Measurements from ENCODE around the gene EML6.

EML6 gene

DNA sequence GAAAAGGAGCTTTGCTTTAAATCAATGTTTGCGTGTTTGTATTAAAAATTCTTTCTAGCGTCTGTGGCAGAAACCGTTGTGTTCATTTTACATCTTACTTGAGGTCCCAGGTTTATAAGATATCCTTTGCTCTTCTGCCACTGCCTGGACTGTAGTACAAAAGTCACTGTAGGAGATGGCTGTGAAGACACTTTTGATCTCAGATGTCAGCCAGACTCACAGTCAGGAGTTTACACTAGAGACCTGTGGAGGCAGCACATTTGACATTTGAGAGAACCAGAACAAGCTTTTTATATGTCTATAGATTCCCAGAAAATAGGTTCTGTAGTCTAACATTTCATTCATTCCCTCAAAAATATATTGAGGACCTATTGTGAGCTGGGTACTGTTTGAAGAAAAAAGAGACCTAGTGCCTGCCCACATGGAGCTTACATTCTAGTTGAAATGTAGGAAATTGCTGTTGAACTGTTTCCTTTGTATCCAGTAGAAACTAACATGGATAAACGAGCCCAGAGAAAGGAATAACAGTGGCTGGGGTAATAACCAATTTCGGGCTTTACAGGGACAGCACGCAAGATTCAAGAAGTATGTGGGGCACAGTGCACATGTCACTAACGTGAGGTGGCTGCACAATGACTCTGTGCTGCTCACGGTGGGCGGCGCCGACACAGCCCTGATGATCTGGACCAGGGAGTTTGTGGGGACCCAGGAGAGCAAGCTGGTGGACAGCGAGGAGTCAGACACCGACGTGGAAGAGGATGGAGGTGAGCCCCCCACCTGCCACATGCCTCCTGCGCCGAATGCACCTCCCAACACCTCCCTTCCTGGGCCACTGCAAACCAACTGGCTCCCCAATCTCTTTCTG, 204.5 kb downstream of the EML6 start:
- H3K27ac ChIP-seq (ENCODE audit: low read length) = no peak overlapping the region
- H3K9ac ChIP-seq (ENCODE audit: low read length) = no peak overlapping the region
- H3K9me3 ChIP-seq (ENCODE audit: control insufficient read depth, low read depth, low read length) = no peaks in the 10 kb centered on the region
- H3K27me3 ChIP-seq (ENCODE audit: control insufficient read depth, insufficient read depth, low read length) = no peaks in the 10 kb centered on the region
- no peaks in the 10 kb centered on the region for H3K4me1 ChIP-seq (ENCODE audit: control insufficient read depth, low read depth, low read length)
- no peak overlapping the region for H3K4me3 ChIP-seq (ENCODE audit: low read length)
- H3K36me3 ChIP-seq (ENCODE audit: control insufficient read depth, low read depth, low read length) = no peaks in the 10 kb centered on the region

DNA sequence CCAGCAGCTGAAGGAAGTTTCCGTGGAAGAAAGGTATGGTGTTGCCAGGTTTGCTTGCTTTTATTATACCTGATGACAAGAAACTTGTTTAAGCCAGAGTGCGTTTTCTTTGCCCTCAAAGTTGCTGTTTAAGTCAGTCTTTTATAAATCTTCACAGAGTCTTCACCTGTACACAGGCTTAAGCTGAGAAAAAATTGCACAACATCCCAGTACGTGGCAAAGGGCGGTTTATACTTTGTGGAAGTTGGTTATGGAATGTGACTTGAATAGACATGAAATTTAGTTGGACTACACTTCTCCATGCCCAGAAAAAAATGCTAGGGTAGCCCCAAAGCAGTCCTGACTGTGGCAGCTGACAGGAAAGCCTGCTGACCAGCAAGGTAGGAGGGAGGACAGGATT, 205.3 kb downstream of the EML6 start:
- Histone ChIP-seq H3K27ac (ENCODE audit: low read length) (no peak overlapping the region), H3K4me3 (ENCODE audit: low read length) (no peak overlapping the region), H3K27me3 (ENCODE audit: control insufficient read depth, insufficient read depth, low read length) (no peaks in the 10 kb centered on the region), H3K4me1 (ENCODE audit: control insufficient read depth, low read depth, low read length) (no peaks in the 10 kb centered on the region), H3K9me3 (ENCODE audit: control insufficient read depth, low read depth, low read length) (no peaks in the 10 kb centered on the region), H3K9ac (ENCODE audit: low read length) (no peak overlapping the region), H3K36me3 (ENCODE audit: control insufficient read depth, low read depth, low read length) (no peaks in the 10 kb centered on the region)

DNA sequence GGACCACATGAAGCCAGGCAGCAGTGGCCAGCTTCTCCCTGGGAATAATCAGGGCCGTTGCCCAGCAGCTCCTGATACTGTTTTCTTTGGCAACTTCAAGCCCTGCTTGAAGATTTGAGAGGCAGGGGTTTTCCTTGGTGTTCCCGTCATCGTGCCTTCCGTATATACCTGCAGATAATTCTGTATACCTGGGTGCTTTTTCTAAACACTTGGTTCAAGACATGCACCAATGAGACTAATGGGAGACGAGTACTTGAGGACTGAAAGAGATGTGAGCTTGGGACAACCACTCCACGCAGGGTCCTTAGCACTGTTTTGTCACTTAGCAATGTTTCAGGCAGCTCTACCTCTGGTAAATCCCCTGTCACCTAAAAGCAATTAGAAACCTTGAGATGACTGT, 208.0 kb downstream of the EML6 start:
- no peak overlapping the region for H3K27ac ChIP-seq (ENCODE audit: low read length)
- H3K4me3 ChIP-seq (ENCODE audit: low read length) = no peak overlapping the region
- no peaks in the 10 kb centered on the region for H3K27me3 ChIP-seq (ENCODE audit: control insufficient read depth, insufficient read depth, low read length)
- no peaks in the 10 kb centered on the region for H3K4me1 ChIP-seq (ENCODE audit: control insufficient read depth, low read depth, low read length)
- no peaks in the 10 kb centered on the region for H3K36me3 ChIP-seq (ENCODE audit: control insufficient read depth, low read depth, low read length)
- H3K9me3 ChIP-seq (ENCODE audit: control insufficient read depth, low read depth, low read length) = no peaks in the 10 kb centered on the region
- no peak overlapping the region for H3K9ac ChIP-seq (ENCODE audit: low read length)

DNA sequence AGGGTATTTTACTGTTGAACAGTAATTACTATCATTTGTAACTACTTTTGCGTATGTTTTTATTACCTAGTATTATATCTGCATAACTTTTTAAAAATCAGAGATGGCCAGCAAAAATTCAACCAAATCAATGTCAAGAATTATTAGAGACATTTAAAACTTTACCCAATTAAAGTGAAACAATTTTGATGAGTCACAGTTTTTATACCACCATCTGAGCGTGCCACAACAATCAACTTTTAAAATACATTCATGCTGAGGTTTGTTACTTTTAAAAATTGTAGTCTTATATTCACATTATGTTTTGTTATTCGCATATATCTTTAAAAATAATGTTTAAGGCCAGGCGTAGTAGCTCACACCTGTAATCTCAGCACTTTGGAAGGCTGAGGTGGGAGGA, 211.9 kb downstream of the EML6 start:
- H3K27ac ChIP-seq (ENCODE audit: low read length) = no peak overlapping the region
- no peaks in the 10 kb centered on the region for H3K27me3 ChIP-seq (ENCODE audit: control insufficient read depth, insufficient read depth, low read length)
- no peaks in the 10 kb centered on the region for H3K9me3 ChIP-seq (ENCODE audit: control insufficient read depth, low read depth, low read length)
- H3K4me1 ChIP-seq (ENCODE audit: control insufficient read depth, low read depth, low read length) = no peaks in the 10 kb centered on the region
- no peak overlapping the region for H3K9ac ChIP-seq (ENCODE audit: low read length)
- H3K4me3 ChIP-seq (ENCODE audit: low read length) = no peak overlapping the region
- no peaks in the 10 kb centered on the region for H3K36me3 ChIP-seq (ENCODE audit: control insufficient read depth, low read depth, low read length)

DNA sequence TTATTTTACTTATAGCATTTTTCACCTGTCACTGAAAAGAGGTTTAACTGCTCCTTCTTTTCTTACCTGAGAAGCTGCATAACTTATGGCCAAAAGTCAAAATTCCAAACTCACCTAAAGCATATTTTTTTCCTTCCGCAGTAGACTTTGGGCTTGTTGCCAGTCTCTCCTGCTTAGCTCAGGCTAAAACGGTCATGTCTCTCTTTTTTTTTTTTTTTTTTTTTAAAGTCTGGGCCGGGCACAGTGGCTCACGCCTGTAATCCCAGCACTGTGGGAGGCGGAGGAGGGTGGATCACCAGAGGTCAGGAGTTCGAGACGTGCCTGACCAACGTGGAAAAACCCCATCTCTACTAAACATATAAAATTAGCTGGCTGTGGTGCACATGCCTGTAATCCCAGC, 213.3 kb downstream of the EML6 start:
- H3K9me3 ChIP-seq (ENCODE audit: control insufficient read depth, low read depth, low read length) = no peaks in the 10 kb centered on the region

DNA sequence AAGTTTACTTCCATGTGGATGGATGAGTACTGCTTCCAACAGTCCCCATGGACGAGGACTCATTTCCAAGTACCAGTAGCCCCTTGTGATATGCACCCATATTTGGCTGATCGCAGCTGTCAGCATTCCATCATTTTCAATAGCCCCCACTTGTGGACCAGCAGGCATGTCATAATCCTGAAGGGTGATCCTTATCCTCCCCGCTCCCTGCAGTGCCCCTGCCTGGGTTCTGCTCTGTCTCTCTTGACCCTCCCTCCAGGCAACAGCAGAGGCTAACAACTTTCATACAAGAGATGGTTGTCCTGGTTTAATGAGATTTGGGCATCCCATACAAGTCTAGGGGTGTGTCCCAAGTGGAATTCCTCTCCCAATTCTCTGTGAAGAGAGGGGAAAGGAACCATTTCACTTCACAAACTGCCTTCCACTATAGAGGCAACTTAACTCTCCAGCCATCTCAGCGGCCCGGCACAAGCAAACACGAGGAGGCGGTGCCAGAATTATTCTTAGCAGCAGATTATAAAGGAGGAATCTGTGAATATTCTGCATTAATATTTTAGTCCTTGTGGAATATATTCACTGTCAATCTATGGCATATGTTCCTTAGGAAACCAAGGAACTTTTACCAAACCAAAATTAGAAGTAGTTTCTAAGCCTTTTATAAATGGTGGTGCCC, 216.1 kb downstream of the EML6 start:
- no peaks in the 10 kb centered on the region for H3K36me3 ChIP-seq (ENCODE audit: control insufficient read depth, low read depth, low read length)
- no peak overlapping the region for H3K4me3 ChIP-seq (ENCODE audit: low read length)
- H3K27me3 ChIP-seq (ENCODE audit: control insufficient read depth, insufficient read depth, low read length) = no peaks in the 10 kb centered on the region
- H3K9ac ChIP-seq (ENCODE audit: low read length) = no peak overlapping the region
- no peaks in the 10 kb centered on the region for H3K9me3 ChIP-seq (ENCODE audit: control insufficient read depth, low read depth, low read length)
- H3K4me1 ChIP-seq (ENCODE audit: control insufficient read depth, low read depth, low read length) = no peaks in the 10 kb centered on the region
- no peak overlapping the region for H3K27ac ChIP-seq (ENCODE audit: low read length)

More for the DNA sequence above, 213.3 kb downstream of the EML6 start:
- no peaks in the 10 kb centered on the region for H3K36me3 ChIP-seq (ENCODE audit: control insufficient read depth, low read depth, low read length)
- no peaks in the 10 kb centered on the region for H3K4me1 ChIP-seq (ENCODE audit: control insufficient read depth, low read depth, low read length)
- H3K27me3 ChIP-seq (ENCODE audit: control insufficient read depth, insufficient read depth, low read length) = no peaks in the 10 kb centered on the region
- no peak overlapping the region for H3K4me3 ChIP-seq (ENCODE audit: low read length)
- H3K27ac ChIP-seq (ENCODE audit: low read length) = no peak overlapping the region
- H3K9ac ChIP-seq (ENCODE audit: low read length) = no peak overlapping the region

DNA sequence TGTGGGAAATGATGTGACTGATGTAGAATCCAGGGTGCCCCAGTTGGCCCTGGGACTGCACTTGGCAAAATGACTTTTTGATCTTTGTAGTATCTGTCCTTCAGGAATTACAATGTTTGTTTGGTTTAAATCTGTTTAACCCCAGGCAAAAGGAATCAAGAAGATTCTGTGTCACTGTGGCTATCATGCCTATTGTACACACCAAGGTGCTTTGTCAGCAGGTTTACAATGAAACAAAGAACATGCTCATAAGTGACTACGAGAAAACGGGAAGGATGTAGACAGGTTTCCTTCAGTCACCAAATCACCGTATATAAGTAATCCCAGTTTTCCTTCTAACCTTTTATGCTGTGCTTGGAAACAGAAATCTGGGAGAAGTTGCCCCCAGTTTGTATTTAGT, 217.3 kb downstream of the EML6 start:
- H3K9ac ChIP-seq (ENCODE audit: low read length) = no peak overlapping the region
- H3K27ac ChIP-seq (ENCODE audit: low read length) = no peak overlapping the region
- no peaks in the 10 kb centered on the region for H3K9me3 ChIP-seq (ENCODE audit: control insufficient read depth, low read depth, low read length)
- H3K4me1 ChIP-seq (ENCODE audit: control insufficient read depth, low read depth, low read length) = no peaks in the 10 kb centered on the region
- no peaks in the 10 kb centered on the region for H3K36me3 ChIP-seq (ENCODE audit: control insufficient read depth, low read depth, low read length)
- no peaks in the 10 kb centered on the region for H3K27me3 ChIP-seq (ENCODE audit: control insufficient read depth, insufficient read depth, low read length)
- no peak overlapping the region for H3K4me3 ChIP-seq (ENCODE audit: low read length)

DNA sequence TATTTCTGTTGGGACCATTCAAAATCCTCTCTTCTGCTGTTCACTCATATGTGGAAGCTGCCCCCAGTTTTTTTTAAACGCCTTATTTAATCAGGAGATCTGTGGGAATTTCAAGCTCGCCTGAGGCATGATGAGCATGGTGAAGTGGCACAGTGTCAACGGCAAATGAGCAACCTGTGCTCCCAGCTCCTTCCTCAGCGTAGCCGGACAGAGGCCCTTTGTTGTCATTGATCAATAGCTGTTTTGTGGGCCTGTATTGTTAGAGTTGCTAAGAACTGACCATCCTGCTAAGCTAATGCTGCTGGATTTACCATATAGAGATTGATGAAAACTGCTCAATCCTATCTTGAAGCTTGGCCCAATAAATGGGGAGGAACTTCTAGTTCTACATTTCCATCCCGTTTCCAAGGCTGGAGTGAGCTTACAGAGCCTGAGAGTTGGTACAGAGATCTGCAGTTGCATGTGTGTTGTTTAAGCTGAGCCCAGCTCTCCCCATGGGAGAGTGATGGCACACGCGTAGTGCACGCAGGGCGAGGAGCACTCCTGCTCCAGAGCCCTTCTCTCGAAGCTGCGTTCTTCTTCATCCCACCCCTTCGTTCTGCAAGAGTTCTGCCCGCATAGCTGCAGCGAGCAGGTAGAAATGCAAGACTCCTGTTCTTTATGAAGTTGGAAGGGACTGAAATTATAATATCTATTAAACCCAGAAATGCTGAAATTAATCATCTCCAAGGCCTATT, 218.0 kb downstream of the EML6 start:
- Histone ChIP-seq H3K9me3 (ENCODE audit: control insufficient read depth, low read depth, low read length) (no peaks in the 10 kb centered on the region), H3K27ac (ENCODE audit: low read length) (no peak overlapping the region), H3K9ac (ENCODE audit: low read length) (no peak overlapping the region), H3K27me3 (ENCODE audit: control insufficient read depth, insufficient read depth, low read length) (no peaks in the 10 kb centered on the region), H3K4me1 (ENCODE audit: control insufficient read depth, low read depth, low read length) (no peaks in the 10 kb centered on the region), H3K4me3 (ENCODE audit: low read length) (no peak overlapping the region), H3K36me3 (ENCODE audit: control insufficient read depth, low read depth, low read length) (no peaks in the 10 kb centered on the region)

DNA sequence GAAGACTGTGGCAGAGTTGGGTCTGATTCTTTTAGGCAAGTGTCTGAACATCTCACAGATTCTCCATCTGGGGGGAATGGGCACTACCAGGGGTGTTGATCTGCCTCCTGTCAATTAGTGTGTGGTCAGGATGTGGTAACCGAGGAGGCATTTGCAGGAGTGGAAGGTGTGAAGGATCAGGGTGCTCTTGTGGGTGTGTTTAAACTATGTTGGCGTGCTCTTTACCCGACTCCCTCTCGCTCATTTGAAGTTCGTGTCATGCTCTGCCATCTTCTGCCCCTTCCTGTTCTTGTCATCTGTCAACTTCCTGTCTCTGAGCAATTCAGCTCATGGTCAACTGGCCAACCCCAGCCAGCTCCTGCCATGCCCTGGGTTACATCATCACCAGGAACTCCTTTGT, 218.9 kb downstream of the EML6 start:
- Histone ChIP-seq H3K9ac (ENCODE audit: low read length) (no peak overlapping the region), H3K27me3 (ENCODE audit: control insufficient read depth, insufficient read depth, low read length) (no peaks in the 10 kb centered on the region), H3K4me3 (ENCODE audit: low read length) (no peak overlapping the region), H3K4me1 (ENCODE audit: control insufficient read depth, low read depth, low read length) (no peaks in the 10 kb centered on the region), H3K9me3 (ENCODE audit: control insufficient read depth, low read depth, low read length) (no peaks in the 10 kb centered on the region), H3K36me3 (ENCODE audit: control insufficient read depth, low read depth, low read length) (no peaks in the 10 kb centered on the region), H3K27ac (ENCODE audit: low read length) (no peak overlapping the region)

DNA sequence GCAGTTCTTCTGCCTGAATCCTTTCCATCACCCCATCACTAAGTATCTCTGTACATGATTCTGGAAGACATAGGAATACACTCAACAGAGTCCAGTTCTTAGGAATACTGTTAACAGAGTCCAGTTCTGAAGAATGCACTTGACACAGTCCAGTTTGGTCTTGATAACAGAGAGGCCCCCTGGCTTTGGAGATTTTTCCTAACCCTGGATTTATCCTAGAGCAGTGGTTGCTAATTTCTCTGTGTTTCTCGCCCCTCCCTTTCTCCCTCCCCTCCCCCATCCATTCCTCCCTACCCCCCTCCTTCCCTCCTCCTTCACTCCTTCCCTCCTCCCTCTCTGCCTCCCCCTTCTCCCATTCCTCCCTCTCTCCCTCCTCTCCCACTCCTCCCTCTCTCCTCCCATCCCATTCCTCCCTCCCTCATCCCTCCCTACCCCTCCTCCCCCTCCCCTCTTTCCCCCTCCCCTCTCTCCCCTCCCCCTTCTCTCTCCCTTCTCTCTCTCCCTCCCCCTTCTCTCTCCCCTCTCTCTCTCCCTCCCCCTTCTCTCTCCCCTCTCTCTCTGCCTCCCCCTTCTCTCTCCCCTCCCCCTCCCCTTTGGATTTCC, 221.4 kb downstream of the EML6 start:
- Histone ChIP-seq H3K27me3 (ENCODE audit: control insufficient read depth, insufficient read depth, low read length) (no peaks in the 10 kb centered on the region), H3K9ac (ENCODE audit: low read length) (no peak overlapping the region), H3K4me3 (ENCODE audit: low read length) (no peak overlapping the region), H3K36me3 (ENCODE audit: control insufficient read depth, low read depth, low read length) (no peaks in the 10 kb centered on the region), H3K9me3 (ENCODE audit: control insufficient read depth, low read depth, low read length) (no peaks in the 10 kb centered on the region), H3K27ac (ENCODE audit: low read length) (no peak overlapping the region), H3K4me1 (ENCODE audit: control insufficient read depth, low read depth, low read length) (no peaks in the 10 kb centered on the region)

DNA sequence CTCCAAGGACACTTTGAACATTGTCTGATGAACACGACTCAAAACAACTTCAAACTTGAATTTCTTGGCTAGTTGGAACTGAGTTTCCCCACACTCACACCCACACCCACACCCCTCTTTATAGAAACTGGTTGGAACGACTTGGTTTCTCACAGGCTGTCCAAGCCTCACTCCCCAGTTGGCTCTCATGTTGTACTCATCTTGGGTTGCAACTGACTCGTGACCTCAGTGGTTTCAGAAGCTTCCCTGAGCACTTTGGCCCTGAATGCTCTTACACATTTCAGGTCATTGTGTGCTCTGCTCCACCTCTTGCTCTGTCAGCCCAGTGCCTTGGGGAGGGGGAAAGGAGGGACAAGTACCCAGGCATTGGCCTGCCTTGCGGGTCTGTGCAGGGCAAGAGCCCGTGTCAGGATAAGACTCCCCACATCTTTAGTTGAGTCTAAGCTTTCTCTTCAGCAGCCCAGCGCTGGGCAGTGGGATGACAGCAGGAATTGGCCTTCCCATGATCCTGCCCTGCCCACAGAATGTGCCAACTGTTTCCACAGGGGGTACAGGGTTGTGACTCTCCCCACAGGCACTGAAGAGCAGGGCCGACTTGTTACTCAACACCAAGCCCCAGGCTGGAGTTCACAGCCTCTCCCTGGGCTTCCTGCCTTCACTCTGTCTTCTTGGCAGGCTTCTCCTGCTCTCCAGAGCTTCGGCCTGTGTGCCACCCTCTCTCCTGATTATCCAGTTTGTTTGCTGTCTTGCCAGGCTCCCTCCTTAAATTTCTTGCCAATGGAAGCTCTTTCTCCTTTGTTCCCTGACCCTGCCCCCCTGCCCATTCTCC, 222.1 kb downstream of the EML6 start:
- no peak overlapping the region for H3K9ac ChIP-seq (ENCODE audit: low read length)
- H3K27ac ChIP-seq (ENCODE audit: low read length) = no peak overlapping the region
- H3K9me3 ChIP-seq (ENCODE audit: control insufficient read depth, low read depth, low read length) = no peaks in the 10 kb centered on the region
- no peaks in the 10 kb centered on the region for H3K36me3 ChIP-seq (ENCODE audit: control insufficient read depth, low read depth, low read length)
- H3K27me3 ChIP-seq (ENCODE audit: control insufficient read depth, insufficient read depth, low read length) = no peaks in the 10 kb centered on the region
- no peak overlapping the region for H3K4me3 ChIP-seq (ENCODE audit: low read length)
- H3K4me1 ChIP-seq (ENCODE audit: control insufficient read depth, low read depth, low read length) = no peaks in the 10 kb centered on the region

All from iPS-18a (cell line).